ENCODE measurements around the gene FJX1. TPM values are rescaled to one million over a fixed set of nuclear protein-coding genes. Genes with fewer than 3 reads are reported as not detected.

The FJX1 gene
- total RNA-seq, 2 experiments from 2014 or later, result 0.46 to 0.62 TPM

DNA sequence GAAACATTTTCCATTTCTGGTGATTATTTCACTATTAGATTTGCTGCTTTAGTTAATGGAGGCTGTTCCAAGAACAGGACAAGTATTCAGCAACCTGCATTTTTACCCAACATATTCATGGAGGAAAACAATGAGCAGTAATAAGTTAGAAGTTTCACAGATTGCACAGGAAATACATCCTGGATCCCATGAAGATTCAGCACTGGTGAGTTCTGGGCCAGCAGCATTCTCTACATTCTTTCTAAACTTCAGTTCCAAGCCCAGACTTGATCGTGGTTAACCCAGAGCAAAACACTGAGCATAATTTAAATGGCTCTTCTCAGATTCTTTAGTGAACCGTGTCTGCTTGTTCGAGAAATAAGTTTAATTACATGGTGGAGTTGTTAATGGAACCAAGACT, 3.8 kb downstream of the FJX1 start:
- Mint-ChIP-seq H3K27me3 (peaks cover 55% of the 10 kb centered on the region), H3K4me3 (no peak overlapping the region), H3K9me3 (no peaks in the 10 kb centered on the region), H3K27ac (no peak overlapping the region), H3K36me3 (no peaks in the 10 kb centered on the region), H3K4me1 (ENCODE audit: low read depth) (peaks cover 12% of the 10 kb centered on the region)
- no peak for DNase-seq
- ChIA-PET POLR2A (no interaction called here), CTCF (interaction anchor here (3.5 kb wide), 1 partner anchor 200 kb away, joined by 14 read pairs; no protein-coding TSS in a partner anchor)
- intact Hi-C loops (cut with micrococcal nuclease), result no loop called here

DNA sequence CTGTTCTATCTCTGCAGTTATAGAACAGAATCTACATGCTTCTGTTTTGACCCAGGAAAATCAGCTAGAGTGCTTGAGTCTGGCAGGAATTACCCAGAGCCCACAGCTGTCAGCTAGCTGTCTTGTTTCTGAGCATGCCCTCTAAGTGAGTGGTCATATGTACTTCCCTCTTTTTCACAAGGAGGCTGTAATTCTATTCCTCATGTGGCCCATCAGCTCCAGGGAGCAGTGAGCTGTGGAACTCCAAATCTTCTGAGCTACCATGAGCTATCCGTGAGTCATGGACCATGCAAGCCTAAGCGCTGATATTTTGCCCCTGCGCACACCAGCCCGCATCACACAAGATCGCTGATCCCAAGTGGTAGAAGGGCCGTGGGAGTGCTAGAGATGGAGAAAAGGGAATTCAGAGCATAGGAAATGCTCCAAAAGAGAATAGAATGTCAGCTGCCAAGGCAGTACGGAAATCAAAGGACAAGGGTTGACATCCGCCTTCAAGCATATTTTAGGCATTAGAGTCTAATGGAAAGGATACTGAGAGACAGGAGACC, 5.4 kb downstream of the FJX1 start:
- no peak for DNase-seq
- CTCF ChIA-PET, result interaction anchor here (1.0 kb wide), 1 partner anchor 198 kb away, joined by 5 read pairs; no protein-coding TSS in a partner anchor
- peaks cover 6% of the 10 kb centered on the region for H3K4me1 Mint-ChIP-seq (ENCODE audit: low read depth)
- no peaks in the 10 kb centered on the region for H3K9me3 Mint-ChIP-seq
- no peak overlapping the region for H3K4me3 Mint-ChIP-seq
- no peak overlapping the region for H3K27ac Mint-ChIP-seq
- POLR2A ChIA-PET, result no interaction called here
- H3K27me3 Mint-ChIP-seq, result peaks cover 53% of the 10 kb centered on the region
- H3K36me3 Mint-ChIP-seq, result no peaks in the 10 kb centered on the region
- intact Hi-C loops (cut with micrococcal nuclease), result no loop called here

DNA sequence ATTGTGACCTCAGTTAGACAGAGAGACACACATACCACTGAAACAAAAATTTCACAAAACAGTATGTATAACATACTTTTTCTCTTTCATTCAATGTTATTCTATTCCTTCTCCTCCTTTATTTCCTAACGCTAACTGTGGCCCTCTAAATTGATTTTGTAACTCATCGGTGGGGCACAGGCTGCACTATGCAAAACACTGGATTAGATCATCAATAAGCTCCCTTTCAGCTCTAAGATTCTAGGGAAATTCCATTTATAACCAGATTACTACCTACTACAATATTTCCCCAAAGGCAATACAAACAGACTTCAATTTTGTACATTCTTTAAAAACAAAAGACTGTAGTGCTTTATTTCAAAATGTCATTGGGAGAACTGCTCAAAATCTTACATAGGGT, 6.1 kb downstream of the FJX1 start:
- Mint-ChIP-seq H3K27ac (no peak overlapping the region), H3K36me3 (no peaks in the 10 kb centered on the region), H3K9me3 (no peaks in the 10 kb centered on the region), H3K4me3 (no peak overlapping the region), H3K27me3 (peaks cover 57% of the 10 kb centered on the region), H3K4me1 (ENCODE audit: low read depth) (peaks cover 6% of the 10 kb centered on the region)
- no peak for DNase-seq
- intact Hi-C loops (cut with micrococcal nuclease), result no loop called here
- ChIA-PET CTCF (interaction anchor here (1.0 kb wide), 1 partner anchor 198 kb away, joined by 5 read pairs; no protein-coding TSS in a partner anchor), POLR2A (no interaction called here)

DNA sequence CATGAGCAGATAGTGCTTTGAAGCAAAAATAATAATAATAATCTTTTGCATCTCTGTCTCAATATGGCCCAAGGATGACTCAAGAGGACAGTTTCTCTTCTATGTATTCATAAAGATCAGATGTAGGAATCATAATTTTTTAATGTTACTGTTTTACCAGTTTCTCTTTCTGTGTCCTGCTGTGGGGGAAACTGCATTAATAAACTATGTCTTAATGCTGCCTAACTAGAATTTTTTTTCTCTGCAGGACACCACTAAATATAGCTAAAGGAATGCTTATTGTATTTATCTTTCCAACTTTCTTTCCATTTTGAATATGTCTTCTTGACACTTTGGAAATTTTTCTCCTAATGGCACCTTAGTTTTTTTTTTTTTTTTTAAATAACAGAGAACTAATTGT, 6.5 kb downstream of the FJX1 start:
- Mint-ChIP-seq H3K27me3 (peaks cover 56% of the 10 kb centered on the region), H3K4me1 (ENCODE audit: low read depth) (peaks cover 2% of the 10 kb centered on the region), H3K4me3 (no peak overlapping the region), H3K27ac (no peak overlapping the region), H3K9me3 (no peaks in the 10 kb centered on the region), H3K36me3 (no peaks in the 10 kb centered on the region)
- ChIA-PET CTCF (no interaction called here), POLR2A (no interaction called here)
- intact Hi-C loops (cut with micrococcal nuclease), result no loop called here
- no peak for DNase-seq

DNA sequence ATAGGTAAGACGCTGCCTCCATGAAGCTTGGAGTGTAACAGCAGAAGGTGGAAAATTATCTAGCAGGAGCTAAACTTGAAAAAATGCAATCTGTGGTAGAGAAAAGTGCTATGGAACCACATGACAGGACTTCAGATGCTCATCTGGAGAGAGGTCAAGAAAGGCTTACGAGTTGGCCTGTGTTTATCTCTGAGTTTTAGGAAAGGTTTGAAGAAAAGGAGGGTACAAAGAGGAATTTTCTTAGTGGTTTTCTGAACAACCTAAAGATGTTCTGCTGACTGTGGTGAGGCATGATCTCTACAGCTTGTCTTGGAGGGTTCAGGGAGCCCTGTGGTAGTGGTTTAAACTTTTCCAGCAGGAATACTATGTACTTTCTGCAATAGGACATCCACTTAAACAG, 8.2 kb downstream of the FJX1 start:
- no peaks in the 10 kb centered on the region for H3K9me3 Mint-ChIP-seq
- H3K4me3 Mint-ChIP-seq, result no peak overlapping the region
- ChIA-PET POLR2A (no interaction called here), CTCF (no interaction called here)
- no peaks in the 10 kb centered on the region for H3K36me3 Mint-ChIP-seq
- H3K4me1 Mint-ChIP-seq (ENCODE audit: low read depth), result no peaks in the 10 kb centered on the region
- H3K27me3 Mint-ChIP-seq, result peaks cover 49% of the 10 kb centered on the region
- intact Hi-C loops (cut with micrococcal nuclease), result no loop called here
- DNase-seq, result no peak
- no peak overlapping the region for H3K27ac Mint-ChIP-seq

DNA sequence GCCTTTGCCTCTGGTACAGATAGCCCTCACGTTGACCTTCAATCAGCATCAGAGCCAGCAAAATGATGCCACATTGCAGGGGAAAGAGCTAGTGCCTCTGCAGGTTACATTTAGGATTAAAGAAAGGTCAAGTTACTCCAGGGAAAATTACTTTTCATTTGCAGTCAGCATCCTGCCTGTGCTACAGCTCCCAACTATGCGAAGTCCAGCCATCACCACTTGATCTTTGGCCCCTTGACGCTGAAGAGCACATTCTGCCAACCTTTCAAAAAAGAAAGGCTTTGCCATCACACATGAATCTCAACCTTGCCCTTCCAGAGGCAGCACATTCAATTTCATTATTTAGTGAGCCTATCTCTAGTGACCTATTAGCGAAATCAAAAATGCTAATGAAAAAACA, 11.3 kb downstream of the FJX1 start:
- H3K27ac Mint-ChIP-seq, result no peak overlapping the region
- no peaks in the 10 kb centered on the region for H3K4me1 Mint-ChIP-seq (ENCODE audit: low read depth)
- DNase-seq, result no peak
- H3K27me3 Mint-ChIP-seq, result peaks cover 44% of the 10 kb centered on the region
- intact Hi-C loops (cut with micrococcal nuclease), result no loop called here
- no peak overlapping the region for H3K4me3 Mint-ChIP-seq
- H3K9me3 Mint-ChIP-seq, result no peaks in the 10 kb centered on the region
- POLR2A ChIA-PET, result no interaction called here
- CTCF ChIA-PET, result interaction anchor here (2.0 kb wide), 1 partner anchor 192 kb away, joined by 7 read pairs; no protein-coding TSS in a partner anchor
- no peaks in the 10 kb centered on the region for H3K36me3 Mint-ChIP-seq

DNA sequence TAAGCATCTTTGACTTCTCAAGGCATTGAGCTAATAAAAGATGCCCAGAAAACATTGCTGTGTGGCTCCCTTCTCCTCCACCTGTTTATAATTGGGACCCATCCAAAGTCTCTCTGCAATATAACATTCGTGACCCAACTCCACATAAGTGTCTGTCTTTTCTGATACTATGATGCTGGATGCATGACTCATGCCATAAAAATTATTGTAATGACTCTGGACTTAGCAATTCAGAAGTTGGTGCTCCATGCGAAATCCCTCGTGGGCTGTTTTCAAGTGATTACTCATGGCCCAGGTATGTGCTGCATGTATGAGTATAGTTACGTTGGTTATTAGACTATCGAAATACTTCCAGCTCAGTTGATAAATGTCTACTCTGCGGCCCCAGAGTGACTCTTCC, 11.7 kb downstream of the FJX1 start:
- POLR2A ChIA-PET, result no interaction called here
- Mint-ChIP-seq H3K27me3 (peaks cover 44% of the 10 kb centered on the region), H3K36me3 (no peaks in the 10 kb centered on the region), H3K4me3 (no peak overlapping the region), H3K9me3 (no peaks in the 10 kb centered on the region), H3K27ac (no peak overlapping the region), H3K4me1 (ENCODE audit: low read depth) (no peaks in the 10 kb centered on the region)
- intact Hi-C loops (cut with micrococcal nuclease), result no loop called here
- CTCF ChIA-PET, result interaction anchor here (2.0 kb wide), 1 partner anchor 192 kb away, joined by 7 read pairs; no protein-coding TSS in a partner anchor
- no peak for DNase-seq

DNA sequence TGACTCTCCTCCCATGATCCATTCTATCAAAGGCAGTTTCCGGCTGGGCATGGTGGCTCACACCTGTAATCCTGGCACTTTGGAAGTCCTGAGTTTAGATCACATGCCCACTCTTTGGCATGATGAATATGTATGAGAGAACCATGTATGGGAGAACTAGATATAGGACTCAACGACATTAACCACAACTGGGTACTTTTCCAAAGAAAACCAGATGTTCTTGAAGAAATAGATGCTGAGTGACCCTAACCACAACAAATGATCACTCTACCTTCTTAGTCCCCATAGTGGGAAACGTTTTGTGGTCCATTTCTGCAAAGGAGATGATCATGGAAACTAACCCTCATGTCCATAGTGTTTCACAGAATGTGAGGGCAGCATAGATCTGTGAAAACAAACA, 13.6 kb downstream of the FJX1 start:
- intact Hi-C loops (cut with micrococcal nuclease), result no loop called here
- no peak for DNase-seq
- Mint-ChIP-seq H3K27ac (no peak overlapping the region), H3K4me3 (no peak overlapping the region), H3K4me1 (ENCODE audit: low read depth) (no peaks in the 10 kb centered on the region), H3K36me3 (no peaks in the 10 kb centered on the region), H3K27me3 (peaks cover 44% of the 10 kb centered on the region), H3K9me3 (no peaks in the 10 kb centered on the region)
- ChIA-PET POLR2A (no interaction called here), CTCF (no interaction called here)

DNA sequence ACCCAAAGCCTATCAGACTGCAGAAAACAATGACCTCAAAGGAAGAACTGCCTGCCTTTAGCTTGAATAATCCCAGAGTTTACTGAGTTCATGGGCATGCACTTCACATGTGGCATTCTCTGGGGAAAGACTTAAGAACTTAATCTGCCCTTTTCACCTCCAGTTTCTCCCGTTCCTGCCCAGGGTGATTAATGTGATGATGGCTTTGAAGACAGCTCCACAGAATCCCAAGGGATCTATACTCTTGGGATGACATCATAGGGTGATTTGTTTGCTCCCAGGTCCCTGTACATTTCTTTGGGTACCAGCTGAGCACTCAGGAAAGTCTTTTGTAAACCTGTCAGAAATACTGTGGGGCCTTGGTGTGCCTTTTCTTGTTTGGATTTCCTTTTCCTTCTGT, 14.0 kb downstream of the FJX1 start:
- Mint-ChIP-seq H3K4me1 (ENCODE audit: low read depth) (no peaks in the 10 kb centered on the region), H3K27ac (no peak overlapping the region), H3K36me3 (no peaks in the 10 kb centered on the region), H3K27me3 (peaks cover 44% of the 10 kb centered on the region), H3K9me3 (no peaks in the 10 kb centered on the region), H3K4me3 (no peak overlapping the region)
- no peak for DNase-seq
- POLR2A ChIA-PET, result no interaction called here
- intact Hi-C loops (cut with micrococcal nuclease), result no loop called here
- CTCF ChIA-PET, result no interaction called here

DNA sequence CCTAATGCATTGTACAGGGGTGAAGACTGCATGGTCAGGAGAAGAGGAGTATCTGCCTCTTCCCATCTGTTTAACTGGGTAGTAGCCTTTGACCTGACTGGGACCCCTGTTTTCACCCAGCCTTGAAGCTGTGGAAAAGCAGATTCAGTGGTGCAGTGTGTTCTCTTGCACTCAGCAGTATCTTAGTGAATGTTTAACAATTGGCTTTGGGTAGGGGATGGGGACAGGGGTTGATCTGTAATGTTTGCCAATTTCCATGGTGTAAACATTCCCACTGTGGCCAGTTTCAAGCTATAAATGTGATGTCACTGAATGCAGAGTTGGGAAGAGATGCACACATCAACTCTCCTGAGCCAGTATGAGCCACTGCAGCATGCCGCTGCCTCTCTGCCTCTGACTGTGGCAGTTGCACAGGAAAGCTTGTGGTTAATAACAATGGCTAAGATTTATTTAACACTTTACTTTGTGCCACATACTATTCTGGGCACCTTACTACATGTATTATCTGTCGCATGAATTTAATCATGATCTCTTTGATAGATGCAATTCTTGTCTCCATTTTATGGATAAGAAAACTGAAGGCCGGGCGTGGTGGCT, 15.7 kb downstream of the FJX1 start:
- Mint-ChIP-seq H3K4me1 (ENCODE audit: low read depth) (no peaks in the 10 kb centered on the region), H3K27me3 (peaks cover 38% of the 10 kb centered on the region), H3K36me3 (no peaks in the 10 kb centered on the region), H3K4me3 (no peak overlapping the region), H3K9me3 (no peaks in the 10 kb centered on the region), H3K27ac (no peak overlapping the region)
- intact Hi-C loops (cut with micrococcal nuclease), result no loop called here
- ChIA-PET CTCF (no interaction called here), POLR2A (no interaction called here)
- no peak for DNase-seq

DNA sequence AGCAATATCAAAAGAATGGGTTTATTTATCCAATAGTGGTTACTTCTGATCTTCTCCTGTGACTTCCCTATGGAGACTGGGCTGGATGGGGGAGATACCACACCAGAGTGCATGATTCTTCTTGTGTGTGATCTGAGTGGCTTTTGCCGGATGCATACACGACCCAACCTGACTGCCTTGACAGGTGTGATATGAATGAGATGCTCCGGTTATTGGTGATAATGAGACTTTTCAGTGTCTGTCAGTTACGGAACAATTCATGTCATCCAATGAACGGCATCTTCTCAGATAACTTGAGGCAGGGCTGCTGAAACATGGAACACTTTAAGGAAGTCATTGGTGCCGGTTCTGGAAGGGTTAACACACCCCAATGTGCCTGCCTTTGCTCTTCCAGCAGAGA, 17.7 kb downstream of the FJX1 start:
- intact Hi-C loops (cut with micrococcal nuclease), result no loop called here
- Mint-ChIP-seq H3K4me1 (ENCODE audit: low read depth) (no peaks in the 10 kb centered on the region), H3K27ac (no peak overlapping the region), H3K36me3 (no peaks in the 10 kb centered on the region), H3K9me3 (no peaks in the 10 kb centered on the region), H3K27me3 (peaks cover 25% of the 10 kb centered on the region), H3K4me3 (no peak overlapping the region)
- CTCF ChIA-PET, result no interaction called here
- DNase-seq, result no peak
- POLR2A ChIA-PET, result no interaction called here

DNA sequence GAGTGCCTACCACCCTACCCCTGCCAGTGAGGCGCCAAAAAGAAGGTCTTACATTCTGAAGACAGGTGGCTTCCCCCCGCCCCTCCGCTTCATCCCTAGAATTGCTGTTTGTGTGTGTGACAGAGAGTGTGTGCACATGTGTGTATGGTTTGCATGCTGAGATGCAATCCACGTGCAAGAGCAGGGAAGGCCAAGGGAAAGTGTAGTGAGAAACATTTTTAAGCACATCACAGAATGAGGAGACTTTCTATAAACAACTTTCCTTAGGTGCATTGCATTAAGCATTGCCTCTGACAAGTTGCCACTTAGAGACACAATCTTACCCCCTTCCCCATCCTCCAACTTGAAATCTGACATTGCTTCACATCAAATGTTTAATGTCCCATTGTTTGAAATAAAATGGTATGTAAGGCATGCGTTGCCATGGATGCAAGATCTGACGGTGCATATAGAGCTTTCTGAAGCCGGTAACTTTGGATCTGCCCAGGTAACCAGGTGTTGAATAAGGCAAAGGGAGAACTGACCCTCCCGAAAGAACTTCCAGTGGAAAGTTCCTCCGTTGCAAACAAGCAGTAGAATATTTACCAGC, 21.4 kb downstream of the FJX1 start:
- ChIA-PET POLR2A (no interaction called here), CTCF (no interaction called here)
- no peak overlapping the region for H3K4me3 Mint-ChIP-seq
- no peaks in the 10 kb centered on the region for H3K4me1 Mint-ChIP-seq (ENCODE audit: low read depth)
- no peak overlapping the region for H3K27ac Mint-ChIP-seq
- DNase-seq, result no peak
- intact Hi-C loops (cut with micrococcal nuclease), result no loop called here
- no peaks in the 10 kb centered on the region for H3K36me3 Mint-ChIP-seq
- peaks cover 19% of the 10 kb centered on the region for H3K27me3 Mint-ChIP-seq
- no peaks in the 10 kb centered on the region for H3K9me3 Mint-ChIP-seq

Measured in activated CD4-positive, alpha-beta memory T cell treated with anti-CD3 and anti-CD28 coated beads for 36 hours (primary cell).